ENCODE measurements around the gene SLC22A23.

The SLC22A23 gene

DNA sequence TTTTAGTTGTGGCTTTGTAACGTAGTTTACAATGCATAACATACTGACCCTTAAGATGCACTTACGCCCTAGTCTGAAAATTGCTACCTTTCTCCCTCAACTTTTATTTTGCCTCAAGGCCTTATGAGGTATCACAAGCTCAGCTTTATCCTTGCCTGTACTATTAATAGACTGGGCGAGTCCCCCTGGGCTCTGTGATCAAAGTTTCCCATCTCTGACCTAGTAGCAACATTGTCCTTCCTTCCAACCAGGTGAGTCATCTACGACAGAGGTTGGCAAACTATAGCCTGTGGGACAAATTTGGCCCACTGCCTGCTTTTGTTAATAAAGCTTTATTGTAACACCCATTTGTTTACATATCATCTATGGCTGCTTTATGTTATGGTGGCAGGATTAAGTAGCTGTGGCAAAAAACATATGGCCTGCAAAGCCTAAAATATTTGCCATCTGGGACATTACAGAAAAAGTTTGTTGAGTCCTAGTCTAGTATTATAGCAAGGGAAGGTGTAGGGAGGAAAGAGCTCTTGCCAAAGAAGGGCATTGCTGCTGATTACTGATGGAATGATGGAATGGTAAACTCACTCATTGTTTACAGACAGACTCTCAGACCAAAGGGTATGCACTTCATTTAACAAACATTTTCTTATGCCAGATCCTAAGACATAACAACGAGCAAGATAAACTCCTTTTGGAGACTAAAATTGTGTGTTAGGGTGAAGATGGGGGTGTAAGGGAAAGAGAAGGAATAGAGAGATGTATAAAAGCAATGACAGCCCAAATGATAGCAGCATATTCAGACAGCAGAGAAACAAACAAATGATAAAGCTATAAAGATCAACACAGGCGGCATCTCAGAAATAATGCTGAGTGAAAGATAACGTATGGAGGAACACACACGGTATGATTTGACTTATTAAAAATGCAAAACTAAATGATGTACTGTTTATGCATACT is 74.2 kb downstream of the SLC22A23 start (continued):
- TF ChIP-seq, protein P1, sequence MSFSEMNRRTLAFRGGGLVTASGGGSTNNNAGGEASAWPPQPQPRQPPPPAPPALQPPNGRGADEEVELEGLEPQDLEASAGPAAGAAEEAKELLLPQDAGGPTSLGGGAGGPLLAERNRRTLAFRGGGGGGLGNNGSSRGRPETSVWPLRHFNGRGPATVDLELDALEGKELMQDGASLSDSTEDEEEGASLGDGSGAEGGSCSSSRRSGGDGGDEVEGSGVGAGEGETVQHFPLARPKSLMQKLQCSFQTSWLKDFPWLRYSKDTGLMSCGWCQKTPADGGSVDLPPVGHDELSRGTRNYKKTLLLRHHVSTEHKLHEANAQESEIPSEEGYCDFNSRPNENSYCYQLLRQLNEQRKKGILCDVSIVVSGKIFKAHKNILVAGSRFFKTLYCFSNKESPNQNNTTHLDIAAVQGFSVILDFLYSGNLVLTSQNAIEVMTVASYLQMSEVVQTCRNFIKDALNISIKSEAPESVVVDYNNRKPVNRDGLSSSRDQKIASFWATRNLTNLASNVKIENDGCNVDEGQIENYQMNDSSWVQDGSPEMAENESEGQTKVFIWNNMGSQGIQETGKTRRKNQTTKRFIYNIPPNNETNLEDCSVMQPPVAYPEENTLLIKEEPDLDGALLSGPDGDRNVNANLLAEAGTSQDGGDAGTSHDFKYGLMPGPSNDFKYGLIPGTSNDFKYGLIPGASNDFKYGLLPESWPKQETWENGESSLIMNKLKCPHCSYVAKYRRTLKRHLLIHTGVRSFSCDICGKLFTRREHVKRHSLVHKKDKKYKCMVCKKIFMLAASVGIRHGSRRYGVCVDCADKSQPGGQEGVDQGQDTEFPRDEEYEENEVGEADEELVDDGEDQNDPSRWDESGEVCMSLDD (tag by site-specific recombination; IDR thresholded peaks at IDR 0.05) = 0 out of 2 replicates have a peak, but pooled peaks have one; percentile 22
- TF ChIP-seq, protein P2, sequence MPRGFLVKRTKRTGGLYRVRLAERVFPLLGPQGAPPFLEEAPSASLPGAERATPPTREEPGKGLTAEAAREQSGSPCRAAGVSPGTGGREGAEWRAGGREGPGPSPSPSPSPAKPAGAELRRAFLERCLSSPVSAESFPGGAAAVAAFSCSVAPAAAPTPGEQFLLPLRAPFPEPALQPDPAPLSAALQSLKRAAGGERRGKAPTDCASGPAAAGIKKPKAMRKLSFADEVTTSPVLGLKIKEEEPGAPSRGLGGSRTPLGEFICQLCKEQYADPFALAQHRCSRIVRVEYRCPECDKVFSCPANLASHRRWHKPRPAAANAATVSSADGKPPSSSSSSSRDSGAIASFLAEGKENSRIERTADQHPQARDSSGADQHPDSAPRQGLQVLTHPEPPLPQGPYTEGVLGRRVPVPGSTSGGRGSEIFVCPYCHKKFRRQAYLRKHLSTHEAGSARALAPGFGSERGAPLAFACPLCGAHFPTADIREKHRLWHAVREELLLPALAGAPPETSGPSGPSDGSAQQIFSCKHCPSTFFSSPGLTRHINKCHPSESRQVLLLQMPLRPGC (tag by site-specific recombination; IDR thresholded peaks at IDR 0.05) = 0 out of 2 replicates have a peak, but pooled peaks have one; percentile 13

DNA sequence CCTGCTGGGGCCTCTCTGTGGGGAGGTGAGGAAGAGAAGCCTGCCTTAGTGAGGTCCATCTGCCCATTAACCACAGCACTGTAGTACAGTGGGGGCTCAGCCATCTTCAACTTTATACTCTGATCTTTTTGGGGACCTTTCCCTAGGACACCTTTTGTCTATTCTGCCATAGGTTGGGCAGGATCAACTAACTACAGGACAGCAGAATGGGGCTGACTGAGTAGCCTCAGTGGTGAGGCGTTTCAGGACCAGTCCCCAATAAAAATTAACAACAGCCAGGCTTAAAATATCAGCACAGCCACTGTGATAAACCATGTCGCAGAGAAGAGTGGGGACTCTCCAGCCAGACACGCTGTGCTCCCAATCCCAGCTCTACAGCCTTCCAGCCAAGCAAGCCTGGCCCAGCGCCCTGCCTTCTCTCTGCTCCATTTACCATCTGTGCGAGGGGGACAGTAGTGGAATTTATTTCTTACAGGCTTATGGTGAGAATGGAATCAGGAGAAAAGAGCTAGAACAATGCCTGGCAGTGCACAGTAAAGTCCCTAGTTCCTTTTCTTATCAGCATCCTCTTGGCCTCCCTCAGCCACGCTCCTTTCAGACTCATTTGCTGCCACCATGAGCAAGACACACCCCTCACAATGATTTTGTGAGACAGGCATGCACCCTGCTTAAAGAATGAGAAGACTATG is 75.5 kb downstream of the SLC22A23 start:
- Histone ChIP-seq H3K4me1 (ENCODE audit: control insufficient read depth, insufficient read depth, low read length) (peaks cover 62% of the 10 kb centered on the region), H3K36me3 (ENCODE audit: control insufficient read depth in 2 of 2, insufficient read depth in 1 of 2, low read length in 2 of 2) (no peaks in the 10 kb centered on the region), H3K4me3 (ENCODE audit: low read depth, low read length) (no peak overlapping the region), H3K9me3 (ENCODE audit: control insufficient read depth, insufficient read depth, low read depth, low read length) (no peaks in the 10 kb centered on the region), H3K27ac (ENCODE audit: extremely low read depth, low read depth, low read length) (no peak overlapping the region)
- ChIA-PET CTCF (interaction anchor here (1.1 to 2.6 kb wide), 2 partner anchors 10 to 30 kb away, joined by 4 to 17 read pairs; no protein-coding TSS in a partner anchor), POLR2A (no interaction called here)
- TF ChIP-seq ZNF677 (tag by site-specific recombination; IDR thresholded peaks at IDR 0.05) = peak; percentile 66
- TF ChIP-seq, protein P3, sequence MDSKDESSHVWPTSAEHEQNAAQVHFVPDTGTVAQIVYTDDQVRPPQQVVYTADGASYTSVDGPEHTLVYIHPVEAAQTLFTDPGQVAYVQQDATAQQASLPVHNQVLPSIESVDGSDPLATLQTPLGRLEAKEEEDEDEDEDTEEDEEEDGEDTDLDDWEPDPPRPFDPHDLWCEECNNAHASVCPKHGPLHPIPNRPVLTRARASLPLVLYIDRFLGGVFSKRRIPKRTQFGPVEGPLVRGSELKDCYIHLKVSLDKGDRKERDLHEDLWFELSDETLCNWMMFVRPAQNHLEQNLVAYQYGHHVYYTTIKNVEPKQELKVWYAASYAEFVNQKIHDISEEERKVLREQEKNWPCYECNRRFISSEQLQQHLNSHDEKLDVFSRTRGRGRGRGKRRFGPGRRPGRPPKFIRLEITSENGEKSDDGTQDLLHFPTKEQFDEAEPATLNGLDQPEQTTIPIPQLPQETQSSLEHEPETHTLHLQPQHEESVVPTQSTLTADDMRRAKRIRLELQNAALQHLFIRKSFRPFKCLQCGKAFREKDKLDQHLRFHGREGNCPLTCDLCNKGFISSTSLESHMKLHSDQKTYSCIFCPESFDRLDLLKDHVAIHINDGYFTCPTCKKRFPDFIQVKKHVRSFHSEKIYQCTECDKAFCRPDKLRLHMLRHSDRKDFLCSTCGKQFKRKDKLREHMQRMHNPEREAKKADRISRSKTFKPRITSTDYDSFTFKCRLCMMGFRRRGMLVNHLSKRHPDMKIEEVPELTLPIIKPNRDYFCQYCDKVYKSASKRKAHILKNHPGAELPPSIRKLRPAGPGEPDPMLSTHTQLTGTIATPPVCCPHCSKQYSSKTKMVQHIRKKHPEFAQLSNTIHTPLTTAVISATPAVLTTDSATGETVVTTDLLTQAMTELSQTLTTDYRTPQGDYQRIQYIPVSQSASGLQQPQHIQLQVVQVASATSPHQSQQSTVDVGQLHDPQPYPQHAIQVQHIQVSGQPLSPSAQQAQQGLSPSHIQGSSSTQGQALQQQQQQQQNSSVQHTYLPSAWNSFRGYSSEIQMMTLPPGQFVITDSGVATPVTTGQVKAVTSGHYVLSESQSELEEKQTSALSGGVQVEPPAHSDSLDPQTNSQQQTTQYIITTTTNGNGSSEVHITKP (tag by site-specific recombination; IDR thresholded peaks at IDR 0.05) = peak; percentile 33; the same call in 1 of the 2 replicates
- TF ChIP-seq KLF8 (tag by site-specific recombination; IDR thresholded peaks at IDR 0.05) = no peak

DNA sequence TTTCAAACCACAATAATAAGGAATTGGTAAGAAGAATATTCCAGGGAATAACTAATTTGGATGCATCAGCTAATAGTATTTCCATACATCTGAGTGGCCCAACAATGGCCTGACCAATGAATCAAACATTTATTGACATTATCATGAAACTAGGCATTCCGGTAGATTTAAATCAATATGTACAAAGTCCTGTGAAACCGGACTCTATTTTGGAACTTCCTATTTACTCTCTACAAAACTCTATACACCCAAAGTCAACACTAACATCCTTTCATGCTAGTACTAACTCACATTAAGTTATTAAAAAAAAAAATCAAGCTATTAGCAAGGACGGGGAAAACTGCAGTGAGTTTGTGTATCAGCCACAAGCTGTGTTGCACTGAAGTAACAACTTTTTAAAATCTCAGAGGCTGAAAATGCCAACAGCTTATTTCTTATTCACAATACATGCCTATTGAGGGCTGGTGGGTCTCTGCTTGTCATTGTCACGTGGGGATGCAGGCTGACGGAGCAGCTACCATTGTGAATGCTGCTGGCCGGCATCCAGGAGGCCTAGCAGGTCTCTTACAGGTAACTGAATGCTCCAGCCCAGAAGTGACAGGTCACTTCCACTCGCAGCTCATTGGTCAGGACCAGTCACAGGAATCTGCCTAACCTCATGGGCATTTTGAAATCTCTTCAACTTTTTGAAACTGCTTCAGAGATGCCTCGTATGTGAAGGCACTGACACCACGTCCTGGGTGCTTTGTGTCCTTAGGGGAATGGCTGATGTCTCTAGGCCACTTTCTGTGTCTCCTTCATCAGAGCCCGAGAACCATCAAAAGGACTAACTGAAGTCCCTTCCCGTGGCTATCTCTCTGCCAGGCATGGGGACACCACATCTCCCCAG is 76.3 kb downstream of the SLC22A23 start:
- ChIA-PET POLR2A (no interaction called here), CTCF (interaction anchor here (0.5 to 1.4 kb wide), 6 partner anchors 8 to 561 kb away, joined by 3 to 5 read pairs (median 3); no protein-coding TSS in a partner anchor)
- no peaks in the 10 kb centered on the region for H3K36me3 ChIP-seq (ENCODE audit: control insufficient read depth in 2 of 2, insufficient read depth in 1 of 2, low read length in 2 of 2)
- no peak overlapping the region for H3K4me3 ChIP-seq (ENCODE audit: low read depth, low read length)
- H3K27ac ChIP-seq (ENCODE audit: extremely low read depth, low read depth, low read length) = no peak overlapping the region
- H3K4me1 ChIP-seq (ENCODE audit: control insufficient read depth, insufficient read depth, low read length) = peaks cover 61% of the 10 kb centered on the region
- TF ChIP-seq ZBTB20 (tag by site-specific recombination; IDR thresholded peaks at IDR 0.05) = 0 out of 2 replicates have a peak, but pooled peaks have one; percentile 20
- TF ChIP-seq, protein P4, sequence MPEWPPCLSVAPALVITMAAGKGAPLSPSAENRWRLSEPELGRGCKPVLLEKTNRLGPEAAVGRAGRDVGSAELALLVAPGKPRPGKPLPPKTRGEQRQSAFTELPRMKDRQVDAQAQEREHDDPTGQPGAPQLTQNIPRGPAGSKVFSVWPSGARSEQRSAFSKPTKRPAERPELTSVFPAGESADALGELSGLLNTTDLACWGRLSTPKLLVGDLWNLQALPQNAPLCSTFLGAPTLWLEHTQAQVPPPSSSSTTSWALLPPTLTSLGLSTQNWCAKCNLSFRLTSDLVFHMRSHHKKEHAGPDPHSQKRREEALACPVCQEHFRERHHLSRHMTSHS (tag by site-specific recombination; IDR thresholded peaks at IDR 0.05) = no peak
- no peaks in the 10 kb centered on the region for H3K9me3 ChIP-seq (ENCODE audit: control insufficient read depth, insufficient read depth, low read depth, low read length)
